Measurements from ENCODE around the gene NCAPD3. TPM values are rescaled to one million over a fixed set of nuclear protein-coding genes. Genes with fewer than 3 reads are reported as not detected.

NCAPD3 gene
- total and polyA plus RNA-seq, 2 donors from 2014 or later, result 3.7 to 21.3 TPM

GRCh38 chr11:134142536-134142935 is 81.2 kb downstream of the NCAPD3 start:
- Histone ChIP-seq H3K36me3 (ENCODE audit: control insufficient read depth in 2 of 3, insufficient read depth in 3 of 3, low read length in 3 of 3) (no peaks in the 10 kb centered on the region), H3K27ac (ENCODE audit: low read depth in 2 of 2, low read length in 2 of 2) (no peak overlapping the region), H3K27me3 (ENCODE audit: control insufficient read depth, insufficient read depth, low read length) (no peaks in the 10 kb centered on the region), H3K9ac (ENCODE audit: low read length in 3 of 3) (no peak overlapping the region), H3K4me3 (ENCODE audit: low read length in 3 of 3) (no peak overlapping the region), H3K4me1 (ENCODE audit: control insufficient read depth in 2 of 3, insufficient read depth in 2 of 3, low read depth in 1 of 3, low read length in 3 of 3) (peaks cover 0 to 3% (median 0%) of the 10 kb centered on the region in 3 donors), H3K9me3 (ENCODE audit: control insufficient read depth in 2 of 3, insufficient read depth in 1 of 3, low read length in 3 of 3) (no peaks in the 10 kb centered on the region)
- intact Hi-C loops (cut with DNase I), result loop anchor here (10.0 kb wide), 1 partner anchor 218 kb away; no protein-coding TSS in a partner anchor
- FAIRE-seq (no peak), DNase-seq (no peak)
- no peak for TF ChIP-seq CTCF (IDR thresholded peaks at IDR 0.05; ENCODE audit: borderline replicate concordance, extremely low read depth, insufficient read depth)

GRCh38 chr11:134140961-134141490 is 82.7 kb downstream of the NCAPD3 start:
- Histone ChIP-seq H3K36me3 (ENCODE audit: control insufficient read depth in 2 of 3, insufficient read depth in 3 of 3, low read length in 3 of 3) (no peaks in the 10 kb centered on the region), H3K27ac (ENCODE audit: low read depth in 2 of 2, low read length in 2 of 2) (no peak overlapping the region), H3K4me3 (ENCODE audit: low read length in 3 of 3) (no peak overlapping the region), H3K9ac (ENCODE audit: low read length in 3 of 3) (no peak overlapping the region), H3K4me1 (ENCODE audit: control insufficient read depth in 2 of 3, insufficient read depth in 2 of 3, low read depth in 1 of 3, low read length in 3 of 3) (peaks cover 0 to 3% (median 0%) of the 10 kb centered on the region in 3 donors), H3K27me3 (ENCODE audit: control insufficient read depth, insufficient read depth, low read length) (no peaks in the 10 kb centered on the region), H3K9me3 (ENCODE audit: control insufficient read depth in 2 of 3, insufficient read depth in 1 of 3, low read length in 3 of 3) (no peaks in the 10 kb centered on the region)
- intact Hi-C loops (cut with DNase I), result loop anchor here (10.0 kb wide), 1 partner anchor 216 kb away; no protein-coding TSS in a partner anchor
- no peak for TF ChIP-seq CTCF (IDR thresholded peaks at IDR 0.05; ENCODE audit: borderline replicate concordance, extremely low read depth, insufficient read depth)
- FAIRE-seq, result no peak
- DNase-seq, result no peak

- TF ChIP-seq CTCF (IDR thresholded peaks at IDR 0.05; ENCODE audit: borderline replicate concordance, extremely low read depth, insufficient read depth), result peak; percentile 83
- Histone ChIP-seq H3K27ac (ENCODE audit: low read depth in 2 of 2, low read length in 2 of 2) (no peak overlapping the region), H3K9ac (ENCODE audit: low read length in 3 of 3) (no peak overlapping the region), H3K4me3 (ENCODE audit: low read length in 3 of 3) (peak overlapping the region in 1 of 3 donors; percentile 37), H3K36me3 (ENCODE audit: control insufficient read depth in 2 of 3, insufficient read depth in 3 of 3, low read length in 3 of 3) (no peaks in the 10 kb centered on the region), H3K4me1 (ENCODE audit: control insufficient read depth in 2 of 3, insufficient read depth in 2 of 3, low read depth in 1 of 3, low read length in 3 of 3) (peaks cover 0 to 3% (median 0%) of the 10 kb centered on the region in 3 donors), H3K9me3 (ENCODE audit: control insufficient read depth in 2 of 3, insufficient read depth in 1 of 3, low read length in 3 of 3) (no peaks in the 10 kb centered on the region), H3K27me3 (ENCODE audit: control insufficient read depth, insufficient read depth, low read length) (no peaks in the 10 kb centered on the region)
- DNase-seq (peak in 4 of 5 donors; percentile 60 to 87 (median 78)), FAIRE-seq (peak; percentile 70)
- intact Hi-C loops (cut with DNase I), result loop anchor here (5.0 to 10.0 kb wide), 2 partner anchors 83 to 215 kb away; no protein-coding TSS in a partner anchor
Observed at GRCh38 chr11:134139873-134140331, 83.9 kb downstream of the NCAPD3 start.
